ENCODE results near the gene TMEM182. TPM values are rescaled to one million over a fixed set of nuclear protein-coding genes. Genes with fewer than 3 reads are reported as not detected.
A peak's percentile ranks its signal among the peaks of the same experiment; 100 is the strongest.

TMEM182 gene
- total RNA-seq, 1 donor from 2014 or later = 4.2 TPM

- DNase-seq (ENCODE audit: low spot score) = no peak
- Mint-ChIP-seq H3K4me1 (ENCODE audit: low read depth) (peaks cover 3% of the 10 kb centered on the region), H3K9me3 (ENCODE audit: low read depth) (no peaks in the 10 kb centered on the region), H3K36me3 (ENCODE audit: low read depth) (peaks cover 32% of the 10 kb centered on the region), H3K27me3 (ENCODE audit: low read depth) (no peaks in the 10 kb centered on the region), H3K27ac (ENCODE audit: unreplicated experiment) (no peak overlapping the region), H3K4me3 (ENCODE audit: unreplicated experiment) (no peak overlapping the region)
- TF ChIP-seq, protein P1, sequence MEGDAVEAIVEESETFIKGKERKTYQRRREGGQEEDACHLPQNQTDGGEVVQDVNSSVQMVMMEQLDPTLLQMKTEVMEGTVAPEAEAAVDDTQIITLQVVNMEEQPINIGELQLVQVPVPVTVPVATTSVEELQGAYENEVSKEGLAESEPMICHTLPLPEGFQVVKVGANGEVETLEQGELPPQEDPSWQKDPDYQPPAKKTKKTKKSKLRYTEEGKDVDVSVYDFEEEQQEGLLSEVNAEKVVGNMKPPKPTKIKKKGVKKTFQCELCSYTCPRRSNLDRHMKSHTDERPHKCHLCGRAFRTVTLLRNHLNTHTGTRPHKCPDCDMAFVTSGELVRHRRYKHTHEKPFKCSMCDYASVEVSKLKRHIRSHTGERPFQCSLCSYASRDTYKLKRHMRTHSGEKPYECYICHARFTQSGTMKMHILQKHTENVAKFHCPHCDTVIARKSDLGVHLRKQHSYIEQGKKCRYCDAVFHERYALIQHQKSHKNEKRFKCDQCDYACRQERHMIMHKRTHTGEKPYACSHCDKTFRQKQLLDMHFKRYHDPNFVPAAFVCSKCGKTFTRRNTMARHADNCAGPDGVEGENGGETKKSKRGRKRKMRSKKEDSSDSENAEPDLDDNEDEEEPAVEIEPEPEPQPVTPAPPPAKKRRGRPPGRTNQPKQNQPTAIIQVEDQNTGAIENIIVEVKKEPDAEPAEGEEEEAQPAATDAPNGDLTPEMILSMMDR (IDR thresholded peaks at IDR 0.05) = no peak
Observed at GRCh38 chr2:102726128-102727087, 35.4 kb upstream of the TMEM182 start.

GRCh38 chr2:102735416-102736109 is 26.3 kb upstream of the TMEM182 start:
- peaks cover 24% of the 10 kb centered on the region for H3K4me1 Mint-ChIP-seq (ENCODE audit: low read depth)
- H3K4me3 Mint-ChIP-seq (ENCODE audit: unreplicated experiment) = peak overlapping the region; percentile 96
- TF ChIP-seq, protein P1 (IDR thresholded peaks at IDR 0.05) = no peak
- no peaks in the 10 kb centered on the region for H3K9me3 Mint-ChIP-seq (ENCODE audit: low read depth)
- H3K27ac Mint-ChIP-seq (ENCODE audit: unreplicated experiment) = peak overlapping the region; percentile 17
- H3K36me3 Mint-ChIP-seq (ENCODE audit: low read depth) = peaks cover 8% of the 10 kb centered on the region
- no peaks in the 10 kb centered on the region for H3K27me3 Mint-ChIP-seq (ENCODE audit: low read depth)
- DNase-seq (ENCODE audit: low spot score) = no peak

DNA sequence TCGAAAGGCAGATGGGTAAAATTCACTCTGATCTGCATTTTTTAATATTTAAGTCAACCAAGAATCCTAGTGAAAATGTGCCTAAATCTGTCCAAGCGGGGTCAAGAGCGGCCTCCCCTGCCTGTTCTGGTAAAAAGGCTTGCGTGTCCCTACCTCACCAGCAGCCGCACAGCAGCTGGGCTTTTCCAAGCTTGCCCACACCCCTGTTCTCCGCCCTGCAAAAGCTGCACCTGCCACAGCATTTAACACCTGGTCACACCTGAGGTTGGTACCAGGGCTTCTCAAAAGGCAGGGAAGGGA is 25.8 kb upstream of the TMEM182 start:
- H3K27me3 Mint-ChIP-seq (ENCODE audit: low read depth) = no peaks in the 10 kb centered on the region
- TF ChIP-seq, protein P1 (IDR thresholded peaks at IDR 0.05) = no peak
- H3K27ac Mint-ChIP-seq (ENCODE audit: unreplicated experiment) = peak overlapping the region; percentile 86
- no peak for DNase-seq (ENCODE audit: low spot score)
- no peaks in the 10 kb centered on the region for H3K9me3 Mint-ChIP-seq (ENCODE audit: low read depth)
- peaks cover 7% of the 10 kb centered on the region for H3K36me3 Mint-ChIP-seq (ENCODE audit: low read depth)
- peak overlapping the region; percentile 96 for H3K4me3 Mint-ChIP-seq (ENCODE audit: unreplicated experiment)
- peaks cover 24% of the 10 kb centered on the region for H3K4me1 Mint-ChIP-seq (ENCODE audit: low read depth)

GRCh38 chr2:102736410-102737409 is 25.1 kb upstream of the TMEM182 start:
- peak overlapping the region; percentile 86 for H3K27ac Mint-ChIP-seq (ENCODE audit: unreplicated experiment)
- no peaks in the 10 kb centered on the region for H3K27me3 Mint-ChIP-seq (ENCODE audit: low read depth)
- peak overlapping the region; percentile 96 for H3K4me3 Mint-ChIP-seq (ENCODE audit: unreplicated experiment)
- peak; percentile 96 for DNase-seq (ENCODE audit: low spot score)
- H3K36me3 Mint-ChIP-seq (ENCODE audit: low read depth) = peaks cover 2% of the 10 kb centered on the region
- TF ChIP-seq, protein P1 (IDR thresholded peaks at IDR 0.05) = peak; percentile 53
- H3K9me3 Mint-ChIP-seq (ENCODE audit: low read depth) = peaks cover 2% of the 10 kb centered on the region
- peaks cover 24% of the 10 kb centered on the region for H3K4me1 Mint-ChIP-seq (ENCODE audit: low read depth)

Data from chondrocyte (in vitro differentiated cells).